Kidney capillary endothelial cell (primary cell): ENCODE measurements around the gene GRAP.

Source experiments
- DNase-seq: peaks from one replicate; pipeline ENCODE4 v3.0.0-alpha.2; 2018; ENCODE audit warnings: low spot score

GRAP gene

GRCh38 chr17:19018600-19018950 lies 28.2 kb downstream of the GRAP start:
- DNase-seq, result no peak

- DNase-seq, result no peak
Observed at GRCh38 chr17:19017804-19018599, 28.8 kb downstream of the GRAP start.

- DNase-seq, result no peak
Observed at GRCh38 chr17:19017401-19017800, 29.4 kb downstream of the GRAP start.

GRCh38 chr17:19016881-19017280 lies 29.9 kb downstream of the GRAP start:
- DNase-seq, result no peak

DNA sequence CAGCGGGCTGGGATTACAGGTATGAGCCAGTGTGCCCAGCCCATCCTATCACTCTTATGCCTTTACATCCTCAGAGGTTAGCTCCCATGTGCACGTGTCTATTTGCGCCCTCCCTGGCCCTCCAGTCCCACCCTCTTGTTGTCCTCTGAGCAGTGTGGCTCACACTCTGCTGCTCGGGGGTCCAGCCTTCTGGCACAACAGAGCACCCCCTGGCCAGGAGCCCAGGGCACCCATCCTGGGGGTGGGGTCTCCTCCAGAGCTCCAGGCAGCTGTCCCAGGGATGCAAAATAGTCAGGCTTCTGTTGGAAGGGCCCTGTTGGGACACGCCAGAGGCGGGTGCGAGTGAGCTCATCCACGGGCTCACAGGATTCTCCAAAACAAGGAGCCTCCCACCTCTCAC lies 30.5 kb downstream of the GRAP start:
- DNase-seq, result no peak

GRCh38 chr17:19015428-19015827 lies 31.3 kb downstream of the GRAP start:
- DNase-seq, result no peak

DNA sequence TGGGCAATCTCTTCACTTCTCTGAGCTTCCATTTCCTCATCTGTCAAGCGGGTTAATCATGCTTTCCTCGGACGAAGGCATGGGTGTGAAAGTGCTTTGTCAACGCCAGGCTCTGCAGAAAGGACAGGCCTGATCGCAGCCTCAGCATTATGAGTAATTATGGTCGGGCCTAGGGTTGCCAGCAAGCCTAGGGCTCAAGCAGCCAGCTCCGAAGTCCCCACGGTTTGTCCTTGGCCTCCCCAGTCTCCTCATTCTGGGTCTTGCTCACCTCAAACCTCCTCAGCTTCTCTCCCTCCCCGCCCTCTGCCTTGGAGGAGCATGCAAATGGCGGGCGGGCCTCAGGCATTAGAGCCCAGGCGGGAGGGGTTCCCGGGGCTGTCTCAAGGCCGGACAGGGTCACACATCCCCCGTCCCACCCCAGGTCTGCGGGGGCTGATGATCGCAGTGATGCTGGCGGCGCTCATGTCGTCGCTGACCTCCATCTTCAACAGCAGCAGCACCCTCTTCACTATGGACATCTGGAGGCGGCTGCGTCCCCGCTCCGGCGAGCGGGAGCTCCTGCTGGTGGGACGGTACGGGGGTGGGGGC lies 32.0 kb downstream of the GRAP start:
- no peak for DNase-seq

DNA sequence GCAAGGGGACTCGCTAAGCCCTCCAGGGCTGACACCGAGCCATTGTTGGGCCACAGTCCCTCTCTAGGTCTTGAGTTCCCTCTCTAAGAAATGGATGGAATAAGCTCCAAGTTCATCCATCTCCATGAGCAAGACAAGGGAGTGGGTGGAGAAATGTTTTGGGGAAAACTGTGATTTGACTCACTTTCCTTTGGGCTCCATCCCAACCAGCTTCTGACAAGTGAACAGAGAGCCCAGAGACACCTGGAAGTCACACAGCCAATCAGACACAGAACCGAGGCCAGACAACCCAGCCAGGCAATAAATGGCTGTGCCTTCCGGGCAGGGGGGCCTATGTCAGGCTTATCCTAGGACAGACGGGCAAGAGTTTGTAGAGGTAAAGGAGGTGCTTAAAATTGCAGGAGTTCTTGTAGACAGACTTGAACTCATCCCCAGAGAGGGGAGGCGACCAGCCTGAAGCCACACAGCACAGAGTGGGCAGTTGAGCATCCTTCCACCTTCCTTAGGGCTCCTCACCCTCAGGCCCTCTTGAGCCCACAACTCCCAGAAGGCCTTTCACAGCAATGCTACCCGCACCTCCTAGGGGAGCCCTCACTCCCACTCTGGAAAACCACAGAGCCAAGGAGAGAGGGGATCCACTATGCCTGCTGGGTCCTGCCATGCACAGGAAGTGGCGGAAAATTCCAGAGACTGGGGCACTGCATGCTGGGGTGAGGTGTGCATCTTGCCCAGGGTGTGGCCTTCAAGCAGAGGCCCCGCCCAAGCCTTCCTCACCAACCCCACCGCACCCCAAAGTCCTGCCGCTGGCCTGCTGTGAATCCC lies 32.7 kb downstream of the GRAP start:
- no peak for DNase-seq

DNA sequence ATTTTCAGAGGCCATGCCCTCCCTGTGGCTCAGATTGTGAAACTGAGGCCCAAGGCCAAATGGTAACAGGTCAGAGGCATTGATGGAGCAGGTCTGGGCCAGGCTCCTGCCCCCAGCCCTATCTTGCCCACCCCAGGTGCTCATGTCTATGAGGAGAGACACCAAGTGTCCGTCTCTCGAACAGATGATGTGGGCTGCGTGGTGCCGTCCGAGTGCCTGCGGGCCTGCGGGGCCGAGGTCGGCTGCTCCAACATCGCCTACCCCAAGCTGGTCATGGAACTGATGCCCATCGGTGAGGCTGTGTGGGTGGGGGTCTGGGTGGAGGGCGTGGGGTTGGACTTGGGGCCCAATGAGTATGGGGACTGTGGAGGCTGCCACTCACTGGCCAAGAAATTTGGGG lies 33.5 kb downstream of the GRAP start:
- no peak for DNase-seq

GRCh38 chr17:19012171-19013080 lies 34.3 kb downstream of the GRAP start:
- no peak for DNase-seq

- DNase-seq, result no peak
Observed at GRCh38 chr17:19011581-19011980, 35.2 kb downstream of the GRAP start.

DNA sequence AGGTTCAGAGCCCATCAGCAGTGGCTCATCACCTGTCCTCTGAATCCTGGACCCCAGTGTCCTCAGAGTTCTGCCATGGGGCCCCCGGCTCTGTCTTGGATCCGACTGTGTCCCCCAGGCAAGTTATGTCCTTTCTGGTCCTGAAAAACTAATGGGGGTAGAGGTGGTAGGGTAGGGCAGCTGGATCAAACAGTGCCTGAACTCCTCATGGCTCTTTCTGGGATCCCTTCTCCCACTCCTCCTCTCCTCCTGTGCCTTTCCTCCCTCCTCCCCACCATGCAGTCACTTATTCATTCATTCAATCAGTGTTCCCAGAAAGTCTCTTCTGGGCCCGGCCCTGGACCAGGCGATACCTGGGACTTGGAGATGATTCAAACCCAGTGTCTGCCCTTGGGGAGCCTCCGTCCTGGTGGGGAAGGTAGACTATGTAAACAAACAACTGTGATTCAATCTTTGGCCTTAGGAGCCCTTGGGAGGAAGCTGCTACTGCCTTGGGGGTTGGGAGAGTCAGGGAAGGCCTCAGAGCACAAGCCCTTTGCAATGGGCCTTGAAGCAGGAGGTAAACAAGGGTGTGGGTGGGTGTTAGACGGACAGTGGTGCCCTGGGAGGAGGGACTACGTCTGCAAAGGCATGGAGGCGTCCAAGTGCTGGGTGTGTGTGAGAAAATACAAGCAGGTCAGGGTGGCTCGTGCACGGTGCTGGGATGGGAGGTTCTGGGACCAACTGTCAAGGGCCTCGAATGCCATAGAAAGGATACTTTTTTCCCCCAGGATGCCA lies 35.8 kb downstream of the GRAP start:
- no peak for DNase-seq

DNA sequence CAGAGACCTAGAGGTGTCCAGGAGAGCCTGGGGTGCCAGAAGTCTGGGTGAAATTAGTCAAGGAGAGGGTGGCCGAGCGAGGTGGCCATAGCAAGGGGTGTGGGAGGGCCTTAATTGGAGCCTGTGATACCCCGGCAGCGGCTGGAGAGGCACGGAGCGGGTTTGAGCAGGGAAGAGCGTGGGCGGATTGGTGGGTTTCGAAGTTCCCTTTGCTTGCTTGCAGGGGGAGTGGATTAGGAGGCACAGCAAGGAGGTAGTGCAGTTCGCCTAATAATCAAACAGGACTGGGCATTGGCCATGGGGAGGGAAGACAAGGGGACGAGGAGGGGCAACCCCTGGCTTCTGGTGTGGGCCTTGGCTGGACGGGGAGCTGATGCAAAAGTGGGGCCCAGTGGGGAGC lies 36.8 kb downstream of the GRAP start:
- no peak for DNase-seq

GRCh38 chr17:19006698-19007097 lies 40.1 kb downstream of the GRAP start:
- DNase-seq, result no peak

DNA sequence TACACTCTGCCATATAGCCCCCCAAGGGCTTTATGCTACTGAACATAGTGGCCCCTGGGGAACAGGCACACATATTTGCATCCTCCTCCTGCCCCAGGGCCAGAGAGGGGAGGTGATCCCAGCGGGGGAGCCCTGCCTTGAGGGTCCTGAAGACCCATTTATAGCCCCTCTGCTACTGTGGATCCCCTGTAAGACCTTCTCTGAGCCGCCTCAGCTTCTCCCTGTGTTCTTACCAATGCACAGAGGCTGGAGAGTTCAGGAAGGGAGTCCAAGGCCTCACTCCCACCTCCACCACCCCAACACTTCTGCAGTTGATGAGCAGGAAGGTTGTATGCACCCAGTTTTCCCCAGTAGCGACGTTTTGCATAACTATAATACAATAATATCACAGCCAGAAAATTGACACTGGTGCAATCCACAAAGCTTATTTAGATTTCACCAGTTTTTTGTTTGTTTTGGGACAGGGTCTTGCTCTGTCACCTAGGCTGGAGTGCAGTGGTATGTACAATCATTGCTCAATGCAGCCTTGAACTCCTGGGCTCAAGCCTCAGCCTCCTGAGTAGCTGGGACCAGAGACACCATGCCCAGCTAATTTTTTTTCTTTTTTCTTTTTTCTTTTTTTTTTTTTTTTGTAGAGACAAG lies 40.8 kb downstream of the GRAP start:
- no peak for DNase-seq

DNA sequence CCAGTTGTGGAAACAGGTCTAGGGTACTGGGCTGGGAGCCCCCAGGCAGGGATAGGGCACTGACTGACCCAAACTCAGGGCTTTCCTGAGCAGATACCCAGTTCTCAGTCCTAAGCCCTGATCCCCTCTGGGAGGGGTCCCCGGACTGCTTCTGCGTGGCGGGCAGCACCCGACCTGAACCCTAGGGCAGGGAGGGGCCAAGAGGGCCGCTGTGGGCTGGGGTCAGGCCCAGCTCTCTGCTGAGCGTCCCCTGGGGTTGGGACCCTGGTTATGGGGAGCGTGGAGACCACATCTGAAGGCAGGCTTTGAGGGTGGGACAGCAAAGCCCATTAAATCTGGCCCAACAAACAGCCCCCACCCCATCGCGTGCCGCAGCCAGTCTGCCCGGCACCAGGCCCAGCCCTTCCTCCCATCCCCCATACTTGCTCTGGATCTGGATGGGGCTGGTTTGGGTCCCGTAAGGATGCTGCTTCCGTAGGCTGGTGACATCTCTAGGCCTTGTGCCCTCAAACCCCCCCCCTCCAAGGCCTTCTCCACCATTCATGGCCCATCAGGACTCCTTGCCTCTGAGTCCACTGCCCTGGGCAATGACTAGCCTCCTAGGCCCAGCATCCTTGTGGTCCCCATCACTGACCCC lies 41.5 kb downstream of the GRAP start:
- no peak for DNase-seq

DNA sequence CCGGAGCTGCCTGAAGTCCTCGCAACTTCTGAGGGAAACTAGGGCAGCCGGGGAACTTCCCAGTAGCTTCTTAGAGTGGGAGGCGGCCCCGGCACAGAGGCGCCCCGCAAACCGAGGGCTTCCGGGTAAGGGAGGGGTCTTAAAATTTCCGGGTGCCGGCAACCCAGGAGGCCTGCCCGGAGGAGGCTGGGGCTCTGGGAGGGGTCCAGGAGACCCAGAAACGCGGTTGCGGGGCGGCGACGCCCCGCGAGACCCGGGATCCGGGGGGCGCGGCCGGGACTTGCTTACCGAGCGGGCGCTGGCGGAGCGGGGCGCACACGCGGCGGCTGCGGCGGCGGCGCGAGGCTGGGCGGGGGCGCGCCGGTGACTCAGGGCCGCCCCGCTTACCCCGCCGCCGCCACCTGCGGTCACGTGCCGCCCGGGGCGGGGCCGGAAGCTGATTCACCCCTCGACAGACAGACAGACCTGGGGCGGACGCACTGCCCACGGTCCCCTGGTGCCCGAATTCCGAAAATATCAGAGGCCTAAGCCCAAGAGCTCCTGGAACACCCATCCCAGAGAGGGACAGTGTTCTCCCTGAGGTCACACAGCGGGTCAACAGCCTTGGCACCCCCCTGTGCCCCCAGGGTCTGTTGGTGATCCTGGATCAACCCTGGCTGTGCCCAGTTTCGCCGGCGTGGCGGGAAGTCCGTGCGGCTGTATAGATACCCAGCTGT lies 42.2 kb downstream of the GRAP start, which contains the start of gene FAM83G:
TSS of gene FAM83G (minus strand) at position 344 of the 716 bp plus-strand sequence. CDS start 723 bp downstream, outside the sequence.
- DNase-seq, result peak; percentile 77

DNA sequence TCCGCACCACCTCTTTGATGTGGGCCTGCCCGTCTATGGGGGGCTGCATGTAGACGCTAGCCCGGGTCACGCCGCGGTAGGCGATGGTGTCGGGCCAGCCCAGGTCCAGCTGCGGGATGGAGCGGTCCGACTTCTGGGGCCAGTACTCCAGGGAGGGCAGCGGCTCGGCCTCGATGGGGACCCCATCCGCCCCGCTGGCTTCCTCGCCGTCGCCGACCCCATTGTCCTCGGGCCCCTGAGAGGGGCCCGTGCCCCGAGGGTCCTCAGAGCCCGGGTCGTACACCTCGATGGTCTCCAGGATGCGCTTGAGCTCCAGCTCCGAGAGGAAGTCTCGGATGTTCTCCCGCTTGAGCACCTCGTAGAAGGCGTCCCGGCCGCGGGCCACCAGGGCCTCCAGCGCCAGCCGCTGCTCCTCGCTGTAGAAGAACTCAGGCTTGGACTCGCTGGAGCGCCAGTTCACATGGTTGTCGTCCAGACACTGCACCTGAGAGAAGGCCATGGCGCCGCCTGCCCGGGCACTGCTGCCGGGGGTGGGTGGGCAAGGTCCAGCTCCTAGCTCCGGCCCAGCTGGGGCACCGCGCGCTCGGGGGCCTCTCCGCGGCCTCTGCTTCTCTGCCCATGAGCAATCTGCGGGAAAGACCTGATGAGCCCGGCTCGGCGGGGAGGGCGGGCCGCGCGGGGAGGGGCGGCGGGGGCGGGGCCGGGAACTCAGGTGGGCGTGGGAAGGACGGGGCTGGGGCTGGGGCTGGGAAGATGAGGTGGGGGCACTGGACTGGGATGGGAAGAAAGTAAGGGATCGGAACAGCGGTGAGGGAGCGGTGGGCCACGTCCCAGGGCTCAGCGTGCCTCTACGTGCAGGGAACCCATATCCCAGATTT lies 43.0 kb downstream of the GRAP start:
- no peak for DNase-seq
